NCI-H345 (cell line): ENCODE results near the gene RNF13.
A peak's percentile ranks its signal among the peaks of the same experiment; 100 is the strongest.
"Not testable (repeated sequence)": the region's sequence is repeated elsewhere in the genome, so short reads cannot be mapped to it uniquely, and the experiment has no call there.

ENCODE experiments used
- DNase-seq: peaks from one replicate; lab custom pipeline; 2025; lab: John Stamatoyannopoulos, UW

The RNF13 gene

GRCh38 chr3:149801195-149801594, 11.8 kb upstream of the RNF13 start:
- no peak for DNase-seq

- DNase-seq = no peak
Observed at GRCh38 chr3:149801639-149802038, 11.4 kb upstream of the RNF13 start.

GRCh38 chr3:149806171-149806778, 6.7 kb upstream of the RNF13 start:
- DNase-seq = no peak

GRCh38 chr3:149808209-149808829, 4.7 kb upstream of the RNF13 start:
- peak; percentile 52 for DNase-seq

- no peak for DNase-seq
Observed at GRCh38 chr3:149809699-149810098, 3.3 kb upstream of the RNF13 start.

GRCh38 chr3:149810846-149811245, 2.2 kb upstream of the RNF13 start:
- DNase-seq = no peak

- no peak for DNase-seq
Observed at GRCh38 chr3:149812165-149812605, 830 bp upstream of the RNF13 start.

GRCh38 chr3:149813367-149814281, 609 bp downstream of the RNF13 start:
- DNase-seq = no peak

- DNase-seq = no peak
Observed at GRCh38 chr3:149815321-149815720, 2.3 kb downstream of the RNF13 start.

- DNase-seq = no peak
Observed at GRCh38 chr3:149815728-149816127, 2.7 kb downstream of the RNF13 start.

GRCh38 chr3:149816311-149816710, 3.3 kb downstream of the RNF13 start:
- no peak for DNase-seq

GRCh38 chr3:149816986-149817385, 4.0 kb downstream of the RNF13 start:
- no peak for DNase-seq

- DNase-seq = no peak
Observed at GRCh38 chr3:149819432-149819831, 6.4 kb downstream of the RNF13 start.

GRCh38 chr3:149820183-149820582, 7.2 kb downstream of the RNF13 start:
- no peak for DNase-seq

- DNase-seq = no peak
Observed at GRCh38 chr3:149826636-149827035, 13.6 kb downstream of the RNF13 start.

- DNase-seq = no peak
Observed at GRCh38 chr3:149828390-149828789, 15.4 kb downstream of the RNF13 start.

GRCh38 chr3:149829631-149830030, 16.6 kb downstream of the RNF13 start:
- DNase-seq = not testable (repeated sequence)

GRCh38 chr3:149830902-149831301, 17.9 kb downstream of the RNF13 start:
- no peak for DNase-seq

- DNase-seq = no peak
Observed at GRCh38 chr3:149831321-149831720, 18.3 kb downstream of the RNF13 start.

GRCh38 chr3:149832086-149832485, 19.1 kb downstream of the RNF13 start:
- no peak for DNase-seq

GRCh38 chr3:149833241-149833640, 20.2 kb downstream of the RNF13 start:
- DNase-seq = no peak

- DNase-seq = not testable (repeated sequence)
Observed at GRCh38 chr3:149838491-149838890, 25.5 kb downstream of the RNF13 start.

- DNase-seq = not testable (repeated sequence)
Observed at GRCh38 chr3:149839469-149839868, 26.5 kb downstream of the RNF13 start.
